Measurements from ENCODE around the gene SLC17A2.

The SLC17A2 gene

DNA sequence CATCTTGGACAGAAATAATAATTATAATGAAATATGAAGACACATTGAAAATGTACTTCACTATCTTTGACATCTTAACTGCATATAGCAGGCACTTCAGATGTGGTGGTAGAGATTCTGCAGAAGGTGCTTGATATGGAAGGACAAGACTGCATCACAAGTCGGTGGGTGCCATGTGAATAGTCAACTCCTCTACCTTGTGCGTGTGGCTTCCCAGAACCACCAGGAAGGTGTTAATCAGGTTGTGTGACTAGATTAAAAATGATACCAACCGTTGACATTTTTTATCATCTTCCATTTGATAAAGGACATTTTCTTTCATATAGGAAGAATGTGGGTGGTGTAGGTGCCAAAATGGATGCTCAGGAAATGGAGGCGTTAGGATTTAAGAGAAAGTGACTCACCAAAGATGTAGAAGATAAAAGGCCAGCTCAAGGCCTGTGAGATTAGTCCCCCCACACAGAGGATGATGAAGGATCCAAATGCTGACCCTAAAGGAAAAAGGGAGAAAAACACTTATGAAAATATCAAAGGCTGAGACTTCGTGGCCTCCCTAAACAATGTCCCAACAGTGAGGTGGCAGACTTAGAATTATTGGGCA is 12.3 kb downstream of the SLC17A2 start:
- DNase-seq, result no peak

DNA sequence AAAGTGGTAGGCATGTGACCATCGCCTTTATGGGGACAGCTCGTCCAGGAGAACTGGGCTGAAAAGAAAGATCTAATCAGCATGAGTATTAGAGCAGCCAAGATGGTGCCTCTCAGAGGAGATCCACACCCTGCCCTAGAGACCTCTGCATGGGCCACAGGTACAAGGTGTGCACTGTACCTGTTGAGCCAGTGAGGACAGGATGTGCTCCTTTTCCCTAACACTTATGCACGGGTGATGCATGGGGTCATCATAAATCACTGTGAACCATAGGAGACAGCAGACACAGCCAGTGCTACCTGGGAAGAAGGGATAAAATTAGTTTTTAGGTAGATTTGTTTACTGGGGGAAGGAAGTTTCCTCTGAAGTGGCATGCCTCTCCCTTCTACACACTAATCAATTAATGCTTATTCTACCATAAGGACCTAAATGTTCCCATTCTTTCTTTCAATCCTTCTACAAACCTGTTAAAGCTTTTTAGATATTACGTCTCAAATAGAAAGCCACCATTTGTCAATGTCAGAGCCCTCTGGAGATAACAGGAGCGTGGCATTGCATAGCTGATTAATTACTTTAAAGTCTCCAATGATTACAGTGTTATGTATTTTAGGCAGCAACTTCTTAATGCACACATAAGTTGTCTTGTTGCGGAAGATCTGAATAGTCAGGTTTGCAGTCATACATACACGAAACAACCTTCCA is 13.6 kb downstream of the SLC17A2 start:
- DNase-seq, result no peak

GRCh38 chr6:25916330-25916729 is 14.2 kb downstream of the SLC17A2 start:
- no peak for DNase-seq

DNA sequence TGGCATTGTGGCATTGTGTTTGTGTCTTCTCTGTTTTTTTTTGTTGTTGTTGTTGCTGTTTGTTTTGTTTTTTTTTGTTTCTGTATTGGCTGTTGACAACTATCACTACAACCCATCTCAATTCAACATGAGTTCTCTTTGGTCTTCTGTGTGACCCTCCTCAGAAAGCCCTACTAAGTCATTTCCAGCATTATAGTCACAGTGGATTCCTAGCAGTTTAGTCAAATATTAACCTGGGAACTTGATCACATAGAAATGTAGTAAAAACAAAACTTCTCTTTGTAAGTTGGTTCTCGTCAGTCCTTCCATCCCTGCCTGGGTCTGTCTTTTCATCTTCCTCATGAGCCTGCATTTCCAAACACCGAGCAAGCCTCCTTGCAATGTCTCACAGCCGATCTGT is 16.8 kb downstream of the SLC17A2 start:
- no peak for DNase-seq

DNA sequence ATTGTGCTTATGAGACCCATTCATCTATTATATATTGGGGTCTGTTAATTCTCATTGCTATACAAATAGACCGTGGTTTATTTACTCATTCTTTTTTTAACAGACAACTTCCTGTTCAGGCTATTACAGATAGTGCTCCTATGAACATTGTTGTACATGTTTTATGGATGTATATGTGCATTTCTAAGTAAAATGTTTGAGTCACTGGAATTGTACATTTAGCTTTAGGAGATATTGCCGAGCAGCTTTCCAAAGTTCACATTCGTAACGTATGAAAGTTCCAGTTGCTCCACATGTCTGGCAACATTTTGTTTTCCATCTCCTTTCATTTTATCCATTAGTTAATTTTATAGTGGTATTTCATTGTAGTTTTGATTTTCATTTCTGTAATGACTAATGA is 19.1 kb downstream of the SLC17A2 start:
- no peak for DNase-seq

DNA sequence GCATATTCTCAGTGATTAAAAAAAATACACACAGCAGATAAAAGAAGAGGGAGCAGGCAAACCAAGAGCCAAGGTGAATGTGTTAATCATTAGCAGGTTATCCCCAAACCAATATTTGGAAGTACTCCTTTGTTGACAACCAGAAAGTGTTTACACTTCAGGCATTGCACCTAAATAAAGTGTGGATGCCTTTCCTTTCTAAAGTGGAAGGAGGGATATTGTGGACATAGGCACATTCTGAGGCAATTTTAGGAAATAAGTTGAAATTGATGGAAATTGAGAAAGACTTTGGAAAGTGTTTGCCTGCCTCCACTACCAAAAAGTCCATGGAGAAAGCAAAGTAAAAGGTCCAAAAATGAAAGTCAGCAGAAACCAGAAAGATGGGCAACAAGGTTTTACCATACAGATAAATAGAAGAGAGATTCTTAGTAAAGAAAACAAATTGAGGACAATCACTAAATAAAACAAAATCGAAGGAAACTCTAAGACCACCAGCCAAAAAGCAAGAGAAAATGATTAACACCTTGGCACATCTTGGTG is 22.9 kb downstream of the SLC17A2 start:
- no peak for DNase-seq

- no peak for DNase-seq
Observed at GRCh38 chr6:25903467-25904099, 26.9 kb downstream of the SLC17A2 start.

DNA sequence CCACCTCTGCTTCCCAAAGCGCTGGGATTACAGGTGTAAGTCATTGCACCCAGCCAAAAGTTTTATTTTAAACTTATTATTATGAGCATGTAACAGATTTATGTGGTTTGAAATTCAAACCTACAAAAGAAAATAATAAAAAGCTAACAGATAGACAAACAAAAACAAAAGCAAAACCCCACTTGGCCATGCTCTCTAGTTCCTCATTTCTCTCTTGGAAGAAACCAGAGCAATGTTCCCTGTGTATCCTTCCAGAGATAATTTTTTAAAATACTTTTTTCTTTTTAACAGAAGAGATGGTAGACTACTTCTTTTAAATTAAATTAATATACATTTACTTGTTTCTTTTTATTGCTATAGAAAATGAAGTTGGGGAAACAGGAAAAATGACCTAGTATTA is 28.4 kb downstream of the SLC17A2 start:
- DNase-seq, result no peak

DNA sequence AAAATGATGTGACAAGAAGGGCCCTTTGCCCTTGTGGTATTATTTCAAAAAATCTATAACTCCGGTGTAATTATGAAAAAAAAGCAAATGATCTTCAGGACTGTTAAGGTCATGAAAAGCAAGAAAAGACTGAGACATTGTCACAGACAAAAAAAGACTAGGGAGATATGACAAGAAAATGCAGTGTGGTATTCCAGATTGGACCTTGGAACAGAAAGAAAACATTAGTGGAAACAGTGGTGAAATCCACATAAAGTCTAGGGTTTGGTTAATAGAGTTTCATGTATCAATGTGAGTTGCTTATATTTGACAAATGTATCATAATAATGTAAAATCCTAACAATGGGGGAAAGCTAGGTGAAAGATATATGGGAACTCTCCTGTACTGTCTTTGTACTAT is 29.6 kb downstream of the SLC17A2 start:
- DNase-seq, result no peak

- no peak for DNase-seq
Observed at GRCh38 chr6:25899580-25900408, 30.7 kb downstream of the SLC17A2 start.

DNA sequence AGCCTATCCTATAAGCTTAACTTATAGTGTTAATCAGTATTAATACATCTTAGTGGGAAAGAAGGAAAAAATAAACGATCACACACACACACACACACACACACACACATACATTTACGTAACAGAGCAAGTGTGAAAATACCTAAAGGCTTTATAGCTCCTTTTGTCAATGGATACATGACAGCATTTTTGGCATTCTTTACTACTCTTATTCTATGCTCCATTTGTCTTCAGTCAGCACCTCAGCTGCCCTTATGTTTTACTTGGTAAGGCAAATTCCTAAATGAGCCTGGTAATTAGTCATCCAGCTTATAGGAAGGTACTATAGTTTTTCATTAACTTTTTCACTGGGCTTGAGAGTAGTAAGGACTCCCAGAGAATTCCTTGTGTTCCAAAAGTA is 31.4 kb downstream of the SLC17A2 start:
- no peak for DNase-seq

DNA sequence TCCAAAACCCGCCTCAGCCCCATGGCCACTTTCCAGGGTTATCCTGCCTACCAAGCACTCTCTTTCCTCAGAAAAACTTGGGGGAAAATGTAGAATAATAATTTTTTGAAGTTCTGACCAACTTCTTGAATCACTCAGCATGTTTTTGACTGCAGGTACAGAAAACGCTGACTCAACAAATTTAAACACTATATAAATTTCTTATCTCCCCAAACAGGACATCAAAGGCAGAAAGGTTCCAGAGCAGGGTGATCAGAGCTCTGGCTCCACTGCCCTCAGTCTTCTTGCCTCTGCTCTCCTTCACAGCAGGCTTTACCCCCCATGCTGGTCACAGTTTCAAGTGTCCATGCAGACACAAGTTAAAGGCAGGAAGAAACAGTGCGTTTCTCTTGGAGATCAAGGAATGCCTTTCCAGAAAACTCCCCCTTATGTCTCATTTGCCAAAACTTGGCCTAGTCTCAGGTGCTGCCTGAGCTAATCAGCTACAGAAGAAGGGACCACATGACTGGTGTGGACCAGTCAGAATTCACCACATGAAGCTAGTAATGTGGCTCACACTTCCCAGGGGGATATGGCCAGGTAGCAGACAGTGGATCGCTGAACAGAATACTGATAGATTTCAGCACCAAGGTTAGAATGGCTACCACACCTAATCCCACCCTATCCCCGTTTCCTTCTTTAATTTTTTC is 32.1 kb downstream of the SLC17A2 start:
- peak; percentile 20 for DNase-seq

GRCh38 chr6:25896252-25896651 is 34.2 kb downstream of the SLC17A2 start:
- no peak for DNase-seq

- no peak for DNase-seq
Observed at GRCh38 chr6:25895771-25896170, 34.7 kb downstream of the SLC17A2 start.

DNA sequence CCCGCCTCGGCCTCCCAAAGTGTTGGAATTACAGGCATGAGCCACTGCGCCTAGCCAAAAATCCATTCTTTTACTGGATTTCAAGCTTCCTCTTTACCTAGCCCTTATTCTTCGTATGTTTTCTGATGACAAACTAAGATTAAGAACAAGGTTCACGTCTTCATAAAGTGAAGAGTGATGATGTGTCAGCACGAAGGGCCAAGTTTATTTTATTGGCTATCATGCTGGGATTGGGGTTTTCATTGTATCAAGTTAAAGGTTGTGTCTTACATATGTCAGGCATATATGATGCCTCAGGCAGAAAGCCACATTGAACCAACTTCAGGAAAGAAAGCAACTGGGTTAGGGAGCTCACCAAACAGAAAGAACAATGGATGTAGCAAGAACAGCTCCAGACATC is 36.7 kb downstream of the SLC17A2 start:
- no peak for DNase-seq

- DNase-seq, result no peak
Observed at GRCh38 chr6:25892877-25893276, 37.6 kb downstream of the SLC17A2 start.

DNA sequence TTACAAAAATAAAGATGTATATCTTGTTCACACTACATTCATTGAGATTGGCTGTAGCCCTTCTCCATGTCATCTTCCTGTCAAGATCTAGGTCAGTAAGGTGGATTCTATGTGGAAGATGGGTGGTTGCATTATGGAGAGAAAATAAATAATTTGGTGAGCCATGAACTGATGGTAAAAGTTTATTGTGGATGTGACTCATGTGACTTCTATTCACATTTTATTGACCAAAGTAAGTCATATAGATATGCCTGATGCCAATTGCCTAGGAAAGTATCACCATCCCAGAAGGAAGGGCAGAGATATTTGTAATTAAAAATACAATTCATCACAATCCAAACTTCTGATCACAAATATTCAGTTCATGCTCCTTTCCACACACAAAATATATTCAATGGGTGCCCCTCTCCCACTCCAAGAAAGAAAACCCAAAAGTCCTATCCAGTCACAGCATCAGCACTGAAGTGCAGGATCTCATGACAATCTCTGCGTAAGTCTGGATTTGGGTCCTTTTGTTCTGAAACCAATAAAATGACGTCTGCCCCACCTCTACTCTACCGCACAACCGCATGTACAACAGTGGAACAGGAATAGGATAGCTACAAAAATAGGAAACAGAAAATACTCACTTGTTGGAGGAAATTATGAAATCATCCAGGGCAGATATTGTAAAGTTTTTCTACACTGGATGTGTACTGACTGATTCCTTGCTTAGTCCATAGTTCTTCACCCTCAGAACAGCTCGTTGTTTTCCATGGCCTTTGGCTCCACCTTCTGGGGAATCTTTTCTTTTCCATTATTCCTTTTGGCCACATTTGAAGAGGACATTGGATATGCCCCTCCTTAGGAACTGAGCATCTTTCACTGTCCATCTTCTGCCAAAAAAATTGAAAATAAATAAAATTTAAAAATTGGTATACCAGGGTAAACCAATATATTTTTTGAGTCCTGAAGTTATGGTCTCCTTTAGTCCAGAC is 40.3 kb downstream of the SLC17A2 start:
- peak; percentile 52 for DNase-seq

GRCh38 chr6:25888626-25889025 is 41.9 kb downstream of the SLC17A2 start:
- DNase-seq, result no peak

GRCh38 chr6:25886066-25886465 is 44.4 kb downstream of the SLC17A2 start:
- no peak for DNase-seq

DNA sequence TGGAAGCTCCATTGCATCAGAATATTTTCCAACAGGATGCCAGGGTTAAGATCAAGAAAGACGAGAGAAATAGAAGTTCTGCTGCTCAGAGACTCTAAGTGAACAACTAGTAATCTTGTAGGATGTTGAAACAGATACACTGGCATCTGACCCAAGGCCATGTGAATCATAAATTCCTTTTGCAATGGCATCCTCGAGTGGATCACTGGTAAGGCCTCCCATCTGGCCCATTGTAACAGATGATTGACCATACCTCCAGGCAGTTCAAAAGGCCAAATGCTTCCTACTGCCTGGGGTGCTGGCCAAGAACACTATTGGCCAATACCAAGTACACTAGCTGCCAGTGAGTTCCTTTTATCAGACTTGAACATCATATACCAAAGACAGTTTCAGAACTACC is 46.5 kb downstream of the SLC17A2 start:
- no peak for DNase-seq

DNA sequence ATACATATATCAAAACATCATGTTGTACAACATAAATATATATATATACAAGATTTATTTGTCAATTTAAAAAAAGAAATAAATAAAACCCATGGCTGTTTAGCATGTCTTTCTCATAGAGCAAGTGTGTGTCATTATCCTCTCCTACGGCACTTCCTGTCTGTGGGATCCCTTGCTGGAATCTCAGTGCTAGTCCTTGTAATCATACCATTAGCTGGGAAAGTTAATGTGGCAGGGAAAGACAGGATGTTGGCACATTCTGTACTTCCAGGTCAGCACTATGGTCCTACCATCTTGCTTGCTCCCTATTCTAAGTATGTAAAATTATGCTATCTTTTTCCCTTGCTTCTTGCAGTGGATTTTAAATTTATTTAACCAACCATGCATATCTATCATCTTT is 47.0 kb downstream of the SLC17A2 start:
- DNase-seq, result no peak
